PC-9 (cell line): ENCODE measurements around the gene TNIP3. TPM values are rescaled to one million over a fixed set of nuclear protein-coding genes. Genes with fewer than 3 reads are reported as not detected.

ENCODE experiments used
- BruUV-seq: library from RNA; stranded (reverse); fragments of 400-500 nt; replicated peaks from 2 replicates; lab custom pipeline; 2021; lab: Mats Ljungman, UMichigan
- CTCF ChIA-PET: fragments of 300-600 bp; sonication (Branson Sonifier 250); formaldehyde crosslinking; loops from one replicate; lab custom pipeline; 2022; ENCODE audit warnings: antibody characterized with exemption; lab: Charles Lee
- POLR2A ChIA-PET: fragments of 300-600 bp; sonication (Branson Sonifier 250); formaldehyde crosslinking; loops from one replicate; lab custom pipeline; 2022; ENCODE audit warnings: antibody characterized with exemption; ENCODE audit not compliant: unreplicated experiment; lab: Charles Lee
- DNase-seq, 2 experiments: peaks; one replicate each; pipeline versions ENCODE4 v3.0.0 to v3.0.0-alpha.2; 2015 to 2022; ENCODE audit warnings: mixed read lengths in 1 of 2
- H2AFZ ChIP-seq: fragments of 200-600 bp; sonication (generic); 2 replicates; pipeline ENCODE4 v1.8.1; 2017; ENCODE audit warnings: antibody characterized with exemption
- H3F3A ChIP-seq: fragments of 200-600 bp; sonication (generic); 2 replicates; pipeline ENCODE4 v1.8.1; 2017; ENCODE audit warnings: antibody characterized with exemption, mild to moderate bottlenecking, low read depth; ENCODE audit not compliant: insufficient read depth
- H3K27ac ChIP-seq: fragments of 200-600 bp; sonication (generic); 2 replicates; pipeline ENCODE4 v1.6.1; 2016; ENCODE audit warnings: mixed run types
- H3K27me3 ChIP-seq: fragments of 200-600 bp; sonication (generic); 2 replicates; pipeline ENCODE4 v1.6.1; 2016; ENCODE audit warnings: low read depth, mixed run types; ENCODE audit not compliant: insufficient read depth
- H3K36me3 ChIP-seq: fragments of 200-600 bp; sonication (generic); 2 replicates; pipeline ENCODE4 v1.6.1; 2016; ENCODE audit warnings: low read depth, mixed run types
- H3K4me1 ChIP-seq: fragments of 200-600 bp; sonication (generic); replicated peaks from 2 replicates; pipeline ENCODE4 v1.6.1; 2016; ENCODE audit warnings: mixed run types; ENCODE audit not compliant: insufficient read depth
- H3K4me2 ChIP-seq: fragments of 200-600 bp; sonication (generic); 2 replicates; pipeline ENCODE4 v1.6.1; 2017; ENCODE audit warnings: mixed run types
- H3K4me3 ChIP-seq: fragments of 200-600 bp; sonication (generic); 2 replicates; pipeline ENCODE4 v1.6.1; 2016; ENCODE audit warnings: mixed run types
- H3K79me2 ChIP-seq: fragments of 200-600 bp; sonication (generic); 2 replicates; pipeline ENCODE4 v1.6.1; 2017; ENCODE audit warnings: low read depth, mixed run types
- H3K9me2 ChIP-seq: fragments of 200-600 bp; sonication (generic); 2 replicates; pipeline ENCODE4 v1.8.1; 2017; ENCODE audit warnings: mild to moderate bottlenecking; ENCODE audit not compliant: insufficient read depth
- H3K9me3 ChIP-seq: fragments of 200-600 bp; sonication (generic); 2 replicates; pipeline ENCODE4 v1.8.1; 2016; ENCODE audit warnings: low read depth; ENCODE audit not compliant: insufficient read depth
- H4K20me1 ChIP-seq: fragments of 200-600 bp; sonication (generic); 2 replicates; pipeline ENCODE4 v1.8.1; 2017; ENCODE audit not compliant: insufficient read depth
- CTCF ChIP-seq: fragments of 200-600 bp; sonication (generic); conservative IDR thresholded peaks from 2 replicates; pipeline ENCODE4 v1.6.1; 2017; ENCODE audit warnings: mixed run types, antibody characterized with exemption, mild to moderate bottlenecking, moderate library complexity
- EZH2 ChIP-seq: fragments of 200-600 bp; sonication (generic); IDR thresholded peaks from 2 replicates; pipeline ENCODE4 v1.8.0; 2017; ENCODE audit warnings: antibody characterized with exemption, low read depth
- intact Hi-C: fragments of 100-400 bp; cut with micrococcal nuclease; formaldehyde crosslinking; loops from one replicate; pipeline ENCODE4 v1.10.0; 2022; ENCODE audit not compliant: unreplicated experiment
- total RNA-seq: library from RNA; stranded (reverse); gene quantifications from 2 replicates; pipeline ENCODE4 v1.2.3, GENCODE V29; 2021

The TNIP3 gene
- total RNA-seq, 1 experiment from 2014 or later, result 1.2 TPM

- H3K27me3 ChIP-seq, result no peaks in the 10 kb centered on the region
- no peaks in the 10 kb centered on the region for H4K20me1 ChIP-seq
- BruUV-seq, result no TSS peak
- TF ChIP-seq EZH2 (no peak), CTCF (no peak)
- H3K9me2 ChIP-seq, result 0 out of 2 replicates have a peak, but pooled peaks cover 4% of the 10 kb centered on the region
- no peaks in the 10 kb centered on the region for H3K79me2 ChIP-seq
- H3K4me3 ChIP-seq, result no peak overlapping the region
- intact Hi-C loops, result no loop called here
- no peaks in the 10 kb centered on the region for H3K36me3 ChIP-seq
- no peaks in the 10 kb centered on the region; the same call in 1 of the 2 replicates for H3K9me3 ChIP-seq
- no peak overlapping the region for H3K4me2 ChIP-seq
- CTCF ChIA-PET, result no interaction called here
- 0 out of 2 replicates have a peak, but pooled peaks cover 6% of the 10 kb centered on the region for H3K4me1 ChIP-seq
- H3K27ac ChIP-seq, result no peak overlapping the region
- POLR2A ChIA-PET, result no interaction called here
- H2AFZ ChIP-seq, result peak overlapping the region; percentile 3; the same call in 1 of the 2 replicates
- DNase-seq, result no peak
- no peaks in the 10 kb centered on the region for H3F3A ChIP-seq
These were observed 35.8 kb upstream of the TNIP3 start for GRCh38 chr4:121199742-121200561.

GRCh38 chr4:121198251-121198650, 34.1 kb upstream of the TNIP3 start:
- ChIA-PET POLR2A (no interaction called here), CTCF (no interaction called here)
- H3K27me3 ChIP-seq, result no peaks in the 10 kb centered on the region
- H3K9me3 ChIP-seq, result no peaks in the 10 kb centered on the region; the same call in 1 of the 2 replicates
- BruUV-seq, result no TSS peak
- H3K27ac ChIP-seq, result no peak overlapping the region
- H3K79me2 ChIP-seq, result no peaks in the 10 kb centered on the region
- TF ChIP-seq CTCF (no peak), EZH2 (no peak)
- H3K9me2 ChIP-seq, result 0 out of 2 replicates have a peak, but pooled peaks cover 4% of the 10 kb centered on the region
- H4K20me1 ChIP-seq, result no peaks in the 10 kb centered on the region
- no peak overlapping the region for H3K4me3 ChIP-seq
- H3K4me1 ChIP-seq, result 0 out of 2 replicates have a peak, but pooled peaks cover 6% of the 10 kb centered on the region
- DNase-seq, result no peak
- H2AFZ ChIP-seq, result no peak overlapping the region
- no peaks in the 10 kb centered on the region for H3F3A ChIP-seq
- intact Hi-C loops, result no loop called here
- no peak overlapping the region for H3K4me2 ChIP-seq
- no peaks in the 10 kb centered on the region for H3K36me3 ChIP-seq

GRCh38 chr4:121195649-121196048, 31.5 kb upstream of the TNIP3 start:
- Histone ChIP-seq H3K4me1 (0 out of 2 replicates have a peak, but pooled peaks cover 6% of the 10 kb centered on the region), H3K79me2 (no peaks in the 10 kb centered on the region), H3K4me3 (no peak overlapping the region), H3K27me3 (no peaks in the 10 kb centered on the region), H3K4me2 (no peak overlapping the region), H3K9me3 (no peaks in the 10 kb centered on the region; the same call in 1 of the 2 replicates), H3F3A (no peaks in the 10 kb centered on the region), H2AFZ (no peak overlapping the region), H4K20me1 (no peaks in the 10 kb centered on the region), H3K9me2 (0 out of 2 replicates have a peak, but pooled peaks cover 4% of the 10 kb centered on the region), H3K36me3 (no peaks in the 10 kb centered on the region), H3K27ac (no peak overlapping the region)
- TF ChIP-seq CTCF (no peak), EZH2 (no peak)
- ChIA-PET CTCF (no interaction called here), POLR2A (no interaction called here)
- no TSS peak for BruUV-seq
- DNase-seq, result no peak
- intact Hi-C loops, result no loop called here
